Endothelial cell of umbilical vein (primary cell): ENCODE data around the gene POU3F3. TPM values are rescaled to one million over a fixed set of nuclear protein-coding genes. Genes with fewer than 3 reads are reported as not detected.

Experiments used
- BruUV-seq: library from RNA; stranded (reverse); fragments of 400-500 nt; replicated peaks from 2 replicates; lab custom pipeline; 2021; lab: Mats Ljungman, UMichigan
- CTCF ChIA-PET: fragments of 300-600, 350-600 bp; sonication (Branson Sonifier 250); formaldehyde crosslinking; loops from one replicate; lab custom pipeline; 2021; ENCODE audit warnings: antibody characterized with exemption, inconsistent platforms; lab: Charles Lee
- POLR2A ChIA-PET: fragments of 300-600, 350-600 bp; sonication (Branson Sonifier 250); formaldehyde crosslinking; loops from one replicate; lab custom pipeline; 2021; ENCODE audit warnings: antibody characterized with exemption, inconsistent platforms; lab: Charles Lee
- DNase-seq: peaks from one replicate; pipeline ENCODE4 v3.0.0-alpha.2; 2011; ENCODE audit warnings: low read depth, low spot score
- FAIRE-seq: peaks from 2 replicates; lab custom pipeline; 2011; peaks lifted over from hg19 to GRCh38; lab: Jason Lieb, UNC
- H2AFZ ChIP-seq: 2 replicates; pipeline ENCODE4 v1.6.0; 2012; ENCODE audit warnings: low read depth, low read length, control low read depth, inconsistent platforms
- H3K27ac ChIP-seq: 2 replicates; pipeline ENCODE4 v1.5.1; 2011; ENCODE audit warnings: low read depth, mild to moderate bottlenecking, control low read depth, low read length, moderate library complexity; ENCODE audit not compliant: insufficient read depth
- H3K27me3 ChIP-seq, 2 experiments: 2 replicates each; pipeline versions ENCODE4 v1.6.0 to v1.6.1; 2011; ENCODE audit warnings: low read length in 2 of 2, mixed read lengths in 1 of 2; ENCODE audit not compliant: control insufficient read depth in 2 of 2, insufficient read depth in 2 of 2
- H3K36me3 ChIP-seq, 2 experiments: 2 replicates in 1 of 2; 3 replicates in 1 of 2; pipeline ENCODE4 v1.5.1; 2011; ENCODE audit warnings: low read length in 2 of 2, mild to moderate bottlenecking in 1 of 2, moderate library complexity in 1 of 2; ENCODE audit not compliant: control insufficient read depth in 2 of 2, insufficient read depth in 2 of 2; ENCODE audit errors: extremely low read depth in 1 of 2
- H3K4me1 ChIP-seq: 3 replicates; pipeline ENCODE4 v1.5.1; 2011; ENCODE audit warnings: mild to moderate bottlenecking, low read length; ENCODE audit not compliant: control insufficient read depth, insufficient read depth; ENCODE audit errors: extremely low read depth
- H3K4me2 ChIP-seq: 2 replicates; pipeline ENCODE4 v1.6.1; 2011; ENCODE audit warnings: low read length, control low read depth, mixed read lengths; ENCODE audit not compliant: insufficient read depth
- H3K4me3 ChIP-seq, 3 experiments: fragments of 200-600 bp in 1 of 3; sonication (generic), shearing (Covaris generic) in 1 of 3; replicated peaks in 1 of 3; 2 replicates each; pipeline ENCODE4 v1.5.1; 2011 to 2016; ENCODE audit warnings: control low read depth in 3 of 3, low read length in 3 of 3, mild to moderate bottlenecking in 2 of 3, inconsistent platforms in 1 of 3, low read depth in 1 of 3, moderate library complexity in 1 of 3; ENCODE audit not compliant: insufficient read depth in 1 of 3
- H3K79me2 ChIP-seq: 2 replicates; pipeline ENCODE4 v1.6.0; 2012; ENCODE audit warnings: low read length, inconsistent platforms; ENCODE audit not compliant: control insufficient read depth, insufficient read depth
- H3K9ac ChIP-seq: replicated peaks from 2 replicates; pipeline ENCODE3; 2011; ENCODE audit warnings: low read length, control low read depth; ENCODE audit not compliant: insufficient read depth; ENCODE audit errors: extremely low read depth
- H3K9me1 ChIP-seq: replicated peaks from 3 replicates; pipeline ENCODE4 v1.6.0; 2011; ENCODE audit warnings: mild to moderate bottlenecking, low read length; ENCODE audit not compliant: control insufficient read depth, insufficient read depth; ENCODE audit errors: extremely low read depth
- H3K9me3 ChIP-seq: replicated peaks from 2 replicates; pipeline ENCODE4 v1.5.1; 2012; ENCODE audit warnings: low read length, inconsistent platforms; ENCODE audit not compliant: control insufficient read depth, insufficient read depth
- H4K20me1 ChIP-seq: replicated peaks from 2 replicates; pipeline ENCODE3; 2011; ENCODE audit warnings: mild to moderate bottlenecking, low read length; ENCODE audit not compliant: control insufficient read depth, insufficient read depth; ENCODE audit errors: extremely low read depth
- CTCF ChIP-seq, 2 donors: IDR thresholded peaks; 1 replicate in 1 of 2; 2 replicates in 1 of 2; pipeline ENCODE4 v1.5.1; 2011; ENCODE audit warnings: low read length in 2 of 2, mild to moderate bottlenecking in 2 of 2, moderate library complexity in 2 of 2, control low read depth in 1 of 2, inconsistent platforms in 1 of 2, low read depth in 1 of 2; ENCODE audit not compliant: insufficient read depth in 1 of 2; ENCODE audit errors: extremely low read depth in 1 of 2
- EZH2 ChIP-seq: IDR thresholded peaks from 2 replicates; pipeline ENCODE4 v1.6.1; 2012; ENCODE audit warnings: borderline replicate concordance, low read depth, mild to moderate bottlenecking, moderate library complexity, low read length, inconsistent platforms; ENCODE audit not compliant: severe bottlenecking
- FOS ChIP-seq: IDR thresholded peaks from 2 replicates; pipeline ENCODE4 v1.6.1; 2011; ENCODE audit warnings: mild to moderate bottlenecking, low read length, moderate library complexity, borderline replicate concordance; ENCODE audit not compliant: insufficient read depth
- GATA2 ChIP-seq: IDR thresholded peaks from 2 replicates; pipeline ENCODE4 v1.7.0; 2011; ENCODE audit warnings: low read depth, mild to moderate bottlenecking, moderate library complexity, mixed read lengths, low read length; ENCODE audit not compliant: insufficient read length, insufficient read depth
- JUN ChIP-seq: IDR thresholded peaks from 2 replicates; pipeline ENCODE4 v1.6.1; 2011; ENCODE audit warnings: borderline replicate concordance, low read depth; ENCODE audit not compliant: insufficient read length, insufficient read depth
- MAX ChIP-seq: IDR thresholded peaks from 2 replicates; pipeline ENCODE4 v1.6.1; 2011; ENCODE audit not compliant: insufficient read depth, insufficient read length
- MYC ChIP-seq: IDR thresholded peaks from one replicate; pipeline ENCODE4 v1.6.1; 2011; ENCODE audit warnings: mild to moderate bottlenecking, low read depth, low read length
- POLR2A ChIP-seq: IDR thresholded peaks from 2 replicates; pipeline ENCODE4 v1.6.1; 2012; ENCODE audit warnings: low read depth, mild to moderate bottlenecking, control low read depth, low read length
- POLR2AphosphoS5 ChIP-seq: IDR thresholded peaks from 2 replicates; pipeline ENCODE4 v1.6.1; 2012; ENCODE audit warnings: low read depth, mild to moderate bottlenecking, control low read depth, low read length, moderate library complexity; ENCODE audit not compliant: insufficient read depth
- dilution Hi-C: fragments of 300-500 bp; cut with MboI; formaldehyde crosslinking; loops from one replicate; pipeline ENCODE4 v1.15.0; 2019; ENCODE audit warnings: low sequenced_read_pairs; ENCODE audit not compliant: extremely low pct_ligation_motif_present
- intact Hi-C: fragments of 100-400 bp; cut with micrococcal nuclease; formaldehyde crosslinking; loops from one replicate; pipeline ENCODE4 v1.10.0; 2022
- polyA plus RNA-seq, 4 experiments: library from polyadenylated mRNA; depleted of rRNA in 3 of 4; stranded (reverse) in 3 of 4; unstranded in 1 of 4; fragments of >200 nt; gene quantifications; 2 replicates each; pipeline versions ENCODE4 v1.2.1 to v1.2.3, GENCODE V29; 2011 to 2012; ENCODE audit warnings: missing spikeins in 1 of 4
- total RNA-seq: library from RNA; stranded (reverse); gene quantifications from 2 replicates; pipeline ENCODE4 v1.2.3, GENCODE V29; 2021

The POU3F3 gene
- total and polyA plus RNA-seq, 2 donors (not counting 3 experiments of a cell fraction or from before 2014, with no cell fraction given) = not detected

- ChIA-PET POLR2A (no interaction called here), CTCF (no interaction called here)
- no peak for TF ChIP-seq MAX
- no peak for TF ChIP-seq JUN
- no peak for TF ChIP-seq GATA2
- no peak for TF ChIP-seq FOS
- TF ChIP-seq MYC = no peak
- no peak for TF ChIP-seq POLR2A
- no peak for TF ChIP-seq EZH2
- no peak for TF ChIP-seq CTCF (IDR thresholded peaks at IDR 0.05; ENCODE audit: extremely low read depth in 1 of 2, insufficient read depth in 1 of 2, low read depth in 1 of 2, low read length in 2 of 2)
- TF ChIP-seq POLR2AphosphoS5 = no peak
- FAIRE-seq = no peak
- H3K4me3 ChIP-seq = no peak overlapping the region
- no peak for DNase-seq
- H3K27ac ChIP-seq = no peak overlapping the region
- H3K79me2 ChIP-seq = no peaks in the 10 kb centered on the region
- H3K9me1 ChIP-seq = no peaks in the 10 kb centered on the region
- H4K20me1 ChIP-seq = no peaks in the 10 kb centered on the region
- H3K9me3 ChIP-seq = no peaks in the 10 kb centered on the region
- H3K4me1 ChIP-seq = no peaks in the 10 kb centered on the region
- H3K4me2 ChIP-seq = no peak overlapping the region
- H3K27me3 ChIP-seq = no peaks in the 10 kb centered on the region
- dilution Hi-C loops (no loop called here), intact Hi-C loops (no loop called here)
- no TSS peak for BruUV-seq
- no peak overlapping the region for H3K9ac ChIP-seq
- no peaks in the 10 kb centered on the region for H3K36me3 ChIP-seq
- no peak overlapping the region for H2AFZ ChIP-seq
Measured at GRCh38 chr2:104836265-104836664, 17.6 kb upstream of the POU3F3 start.
